ENCODE measurements around the gene ATP2C1. TPM values are rescaled to one million over a fixed set of nuclear protein-coding genes. Genes with fewer than 3 reads are reported as not detected.

The ATP2C1 gene
- total and polyA plus RNA-seq, 2 of the 13 experiments (the other 11 are each of a cell fraction or from before 2014, with no cell fraction given), result 32.4 to 37.6 TPM

DNA sequence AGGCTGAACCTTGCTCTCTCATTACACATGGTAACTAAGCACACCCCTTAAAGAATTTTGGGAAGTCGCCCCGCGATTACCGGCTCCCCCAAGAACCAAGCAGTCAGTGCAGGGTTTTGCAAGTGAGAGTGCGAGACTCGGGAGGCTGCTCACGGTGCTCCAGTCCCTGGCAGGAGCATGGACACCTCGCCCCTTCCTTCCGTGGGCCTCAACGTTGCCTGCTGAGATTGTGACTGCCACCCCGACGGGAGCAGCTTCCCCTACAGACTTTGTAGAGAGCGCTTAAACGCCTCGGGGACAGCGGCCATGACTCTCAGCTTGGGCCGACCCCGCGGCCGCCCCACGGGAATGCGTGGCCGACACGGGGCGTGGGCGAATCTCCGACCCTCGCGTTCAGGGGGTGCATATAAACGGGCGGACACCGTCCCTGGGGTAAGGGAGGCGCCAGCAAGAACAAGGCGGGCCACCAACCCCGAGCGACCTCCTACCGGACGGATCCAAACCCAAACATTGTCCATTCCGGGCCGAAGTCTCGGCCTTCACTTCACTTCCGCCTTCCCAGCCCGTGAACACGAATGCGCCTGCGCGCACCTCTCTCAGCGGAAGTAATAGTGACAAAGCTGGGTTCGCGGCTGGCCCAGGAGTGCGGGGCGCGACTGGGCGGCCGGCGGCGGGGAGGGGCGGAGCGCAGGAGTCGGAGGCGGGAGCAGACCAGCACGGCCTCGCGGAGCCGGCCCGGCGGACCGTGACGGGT is at the start of gene ATP2C1 (continued):
- no peak for TF ChIP-seq NR2F1 (CRISPR knock-in tag; IDR thresholded peaks at IDR 0.05)
- no peak for TF ChIP-seq HMGA1 (CRISPR knock-in tag; conservative IDR thresholded peaks at IDR 0.05)
- no peak for TF ChIP-seq MATR3 (CRISPR knock-in tag; IDR thresholded peaks at IDR 0.05)
- peak; percentile 82 for TF ChIP-seq ZMAT3 (CRISPR knock-in tag; conservative IDR thresholded peaks at IDR 0.05)
- TF ChIP-seq, protein P1, sequence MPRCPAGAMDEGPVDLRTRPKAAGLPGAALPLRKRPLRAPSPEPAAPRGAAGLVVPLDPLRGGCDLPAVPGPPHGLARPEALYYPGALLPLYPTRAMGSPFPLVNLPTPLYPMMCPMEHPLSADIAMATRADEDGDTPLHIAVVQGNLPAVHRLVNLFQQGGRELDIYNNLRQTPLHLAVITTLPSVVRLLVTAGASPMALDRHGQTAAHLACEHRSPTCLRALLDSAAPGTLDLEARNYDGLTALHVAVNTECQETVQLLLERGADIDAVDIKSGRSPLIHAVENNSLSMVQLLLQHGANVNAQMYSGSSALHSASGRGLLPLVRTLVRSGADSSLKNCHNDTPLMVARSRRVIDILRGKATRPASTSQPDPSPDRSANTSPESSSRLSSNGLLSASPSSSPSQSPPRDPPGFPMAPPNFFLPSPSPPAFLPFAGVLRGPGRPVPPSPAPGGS (CRISPR knock-in tag; IDR thresholded peaks at IDR 0.05), result peak; percentile 61; the same call in 1 of the 2 replicates
- peak; percentile 81; the same call in 1 of the 2 replicates for TF ChIP-seq ZNF142 (CRISPR knock-in tag; IDR thresholded peaks at IDR 0.05)
- no peak for TF ChIP-seq MBNL3 (CRISPR knock-in tag; conservative IDR thresholded peaks at IDR 0.05)
- 0 out of 2 replicates have a peak, but pooled peaks have one; percentile 16 for TF ChIP-seq ZNF24 (IDR thresholded peaks at IDR 0.05)
- peak; percentile 90 for TF ChIP-seq ZFX (CRISPR knock-in tag; IDR thresholded peaks at IDR 0.05; ENCODE audit: low read depth)
- TF ChIP-seq ZNF574 (CRISPR knock-in tag; IDR thresholded peaks at IDR 0.05), result peak; percentile 60; the same call in 1 of the 2 replicates
- TF ChIP-seq ZIK1 (CRISPR knock-in tag; IDR thresholded peaks at IDR 0.05; ENCODE audit: borderline replicate concordance, low read depth), result peak; percentile 60; the same call in 1 of the 2 replicates
- TF ChIP-seq AFF4 (CRISPR knock-in tag; IDR thresholded peaks at IDR 0.05), result no peak
- no peak for TF ChIP-seq KAT2B (IDR thresholded peaks at IDR 0.05; ENCODE audit: borderline replicate concordance, low read depth, low read length)

Measured in HepG2 (cell line).